CD8-positive, alpha-beta memory T cell (primary cell): Measurements from ENCODE around the gene PARD6G. TPM values are rescaled to one million over a fixed set of nuclear protein-coding genes. Genes with fewer than 3 reads are reported as not detected.
A peak's percentile ranks its signal among the peaks of the same experiment; 100 is the strongest.

Experiments
- CTCF ChIA-PET: fragments of 350-600 bp; sonication (Branson Sonifier 250); formaldehyde crosslinking; loops from one replicate; lab custom pipeline; 2021; ENCODE audit warnings: antibody characterized with exemption; lab: Charles Lee
- POLR2A ChIA-PET: fragments of 350-600 bp; sonication (Branson Sonifier 250); formaldehyde crosslinking; loops from one replicate; lab custom pipeline; 2021; ENCODE audit warnings: antibody characterized with exemption; lab: Charles Lee
- DNase-seq, 5 donors: peaks; one replicate each; pipeline versions ENCODE4 v3.0.0 to v3.0.0-alpha.2; 2020 to 2022; ENCODE audit warnings: mixed read lengths in 1 of 5
- H3K27ac ChIP-seq: one replicate; pipeline ENCODE4 v1.7.0; 2013; ENCODE audit warnings: low read depth, mild to moderate bottlenecking, low read length, moderate library complexity
- H3K27me3 ChIP-seq: 2 replicates; pipeline ENCODE4 v1.7.0; 2013; ENCODE audit warnings: low read length, mild to moderate bottlenecking; ENCODE audit not compliant: insufficient read depth, poor library complexity, severe bottlenecking
- H3K36me3 ChIP-seq: 2 replicates; pipeline ENCODE4 v1.7.0; 2013; ENCODE audit warnings: mild to moderate bottlenecking, low read length, moderate library complexity; ENCODE audit not compliant: insufficient read depth
- H3K4me1 ChIP-seq: 2 replicates; pipeline ENCODE4 v1.7.0; 2013; ENCODE audit warnings: mild to moderate bottlenecking, low read length, moderate library complexity; ENCODE audit not compliant: insufficient read depth
- H3K4me3 ChIP-seq: 2 replicates; pipeline ENCODE4 v1.7.0; 2013; ENCODE audit warnings: mild to moderate bottlenecking, low read length
- H3K9me3 ChIP-seq: 2 replicates; pipeline ENCODE4 v1.7.0; 2013; ENCODE audit warnings: mild to moderate bottlenecking, low read length
- H3K27ac Mint-ChIP-seq, 8 donors: one replicate each; pipeline ENCODE4 v1.8.0; 2020 to 2021; ENCODE audit warnings: mixed read lengths in 8 of 8, mild to moderate bottlenecking in 6 of 8, inconsistent platforms in 3 of 8, moderate library complexity in 3 of 8
- H3K27me3 Mint-ChIP-seq, 2 donors: one replicate each; pipeline ENCODE4 v1.8.0; 2020 to 2021; ENCODE audit warnings: mixed read lengths in 2 of 2, mild to moderate bottlenecking in 1 of 2, moderate library complexity in 1 of 2
- H3K36me3 Mint-ChIP-seq, 3 donors: one replicate each; pipeline ENCODE4 v1.8.0; 2020 to 2021; ENCODE audit warnings: mixed read lengths in 3 of 3, inconsistent platforms in 1 of 3, mild to moderate bottlenecking in 1 of 3
- H3K4me1 Mint-ChIP-seq, 3 donors: one replicate each; pipeline ENCODE4 v1.8.0; 2020 to 2021; ENCODE audit warnings: mixed read lengths in 3 of 3, inconsistent platforms in 1 of 3, mild to moderate bottlenecking in 1 of 3
- H3K4me3 Mint-ChIP-seq, 7 donors: one replicate each; pipeline ENCODE4 v1.8.0; 2020 to 2021; ENCODE audit warnings: mixed read lengths in 7 of 7, mild to moderate bottlenecking in 6 of 7, moderate library complexity in 4 of 7, inconsistent platforms in 2 of 7
- H3K9me3 Mint-ChIP-seq, 5 donors: one replicate each; pipeline ENCODE4 v1.8.0; 2020 to 2022; ENCODE audit warnings: mixed read lengths in 5 of 5, mild to moderate bottlenecking in 3 of 5, moderate library complexity in 2 of 5, inconsistent platforms in 1 of 5
- polyA plus RNA-seq: library from polyadenylated mRNA; unstranded; fragments of 300-500 nt; fragmentation: Illumina TruSeq; gene quantifications from one replicate; pipeline ENCODE4 v1.2.3, GENCODE V29; 2021
- total RNA-seq, 2 experiments: library from RNA; stranded (reverse); gene quantifications; one replicate each; pipeline ENCODE4 v1.2.3, GENCODE V29; 2021

Gene PARD6G
- total and polyA plus RNA-seq, 3 experiments from 2014 or later: 0.32 to 0.48 (median 0.33) TPM

DNA sequence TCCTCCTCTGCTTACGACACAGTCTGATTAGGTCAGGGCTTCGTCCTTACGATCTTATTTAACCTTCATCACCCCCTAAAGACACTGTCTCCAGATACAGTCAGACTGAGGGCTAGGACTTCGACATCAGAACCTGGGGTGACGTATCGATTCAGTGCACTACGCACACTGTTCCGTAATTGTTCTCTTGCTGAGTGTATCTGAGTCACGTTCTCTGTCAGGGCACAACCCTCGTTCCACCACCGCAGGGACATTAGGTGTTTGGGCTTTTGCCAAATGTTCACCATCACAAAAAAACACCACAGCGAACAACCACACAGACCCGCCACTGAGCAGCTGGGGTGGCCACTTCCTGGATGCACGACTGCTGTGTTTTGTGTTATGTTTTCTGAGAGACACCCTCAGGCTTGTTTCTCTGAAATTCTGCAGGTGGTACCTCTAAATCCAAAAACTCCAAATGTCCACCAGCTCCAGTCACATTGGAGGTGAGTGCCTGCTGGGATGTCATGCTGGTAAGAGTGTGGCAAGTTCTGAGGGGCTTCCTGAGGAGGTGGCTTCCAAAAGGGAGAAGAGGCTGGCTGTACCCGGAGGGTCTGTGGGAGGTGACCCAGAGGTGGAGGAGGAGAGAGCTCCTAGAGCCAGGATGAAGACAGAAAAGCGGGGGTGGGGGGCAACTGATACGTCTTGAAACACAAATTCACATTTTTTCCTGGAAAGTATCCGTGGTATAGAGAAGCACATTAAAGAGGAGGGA is 71.7 kb downstream of the PARD6G start:
- Mint-ChIP-seq H3K4me1 (peaks cover 30 to 78% (median 37%) of the 10 kb centered on the region in 3 donors), H3K36me3 (no peaks in the 10 kb centered on the region), H3K4me3 (peak overlapping the region; percentile 43 to 83 (median 77)), H3K9me3 (no peaks in the 10 kb centered on the region), H3K27ac (peak overlapping the region; percentile 82 to 98 (median 96)), H3K27me3 (peaks cover 5 to 17% of the 10 kb centered on the region in 2 donors)
- Histone ChIP-seq H3K27ac (peak overlapping the region; percentile 38), H3K4me1 (peaks cover 37% of the 10 kb centered on the region), H3K36me3 (no peaks in the 10 kb centered on the region), H3K4me3 (no peak overlapping the region), H3K9me3 (no peaks in the 10 kb centered on the region), H3K27me3 (no peaks in the 10 kb centered on the region)
- ChIA-PET POLR2A (no interaction called here), CTCF (interaction anchor here (0.9 to 1.2 kb wide), 2 partner anchors 16 to 81 kb away, joined by 3 read pairs; no protein-coding TSS in a partner anchor)
- peak; percentile 56 to 90 (median 81) for DNase-seq

DNA sequence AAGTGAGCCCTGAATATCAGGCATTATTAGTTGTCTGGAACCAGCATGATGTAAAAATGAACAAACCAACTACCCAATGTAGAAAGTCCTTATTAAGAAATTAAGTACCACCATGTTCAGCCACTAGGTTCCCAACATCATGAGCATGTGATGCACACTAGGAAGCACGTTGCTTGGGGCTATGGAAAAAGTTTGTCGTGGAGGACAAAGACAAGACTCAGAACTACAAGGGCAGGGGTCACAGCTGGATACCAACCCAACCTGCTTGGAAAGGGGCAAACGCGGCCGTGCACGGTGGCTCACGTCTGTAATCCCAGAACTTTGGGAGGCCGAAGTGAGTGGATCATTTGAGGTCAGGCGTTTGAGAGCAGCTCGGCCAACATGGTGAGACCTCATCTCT is 74.3 kb downstream of the PARD6G start:
- no peaks in the 10 kb centered on the region for H3K9me3 ChIP-seq
- peaks cover 23 to 71% (median 42%) of the 10 kb centered on the region in 3 donors for H3K4me1 Mint-ChIP-seq
- POLR2A ChIA-PET: no interaction called here
- H3K9me3 Mint-ChIP-seq: no peaks in the 10 kb centered on the region
- DNase-seq: no peak
- H3K4me1 ChIP-seq: peaks cover 37% of the 10 kb centered on the region
- H3K36me3 ChIP-seq: no peaks in the 10 kb centered on the region
- H3K27ac ChIP-seq: no peak overlapping the region
- H3K27ac Mint-ChIP-seq: peak overlapping the region in 4 of 8 donors; percentile 6 to 83 (median 47)
- CTCF ChIA-PET: interaction anchor here (1.2 to 1.8 kb wide), 2 partner anchors 15 to 87 kb away, joined by 3 to 7 read pairs; no protein-coding TSS in a partner anchor
- peaks cover 17 to 23% of the 10 kb centered on the region in 2 donors for H3K27me3 Mint-ChIP-seq
- H3K4me3 ChIP-seq: no peak overlapping the region
- no peaks in the 10 kb centered on the region for H3K27me3 ChIP-seq
- H3K4me3 Mint-ChIP-seq: peak overlapping the region in 1 of 7 donors; percentile 12
- H3K36me3 Mint-ChIP-seq: no peaks in the 10 kb centered on the region

DNA sequence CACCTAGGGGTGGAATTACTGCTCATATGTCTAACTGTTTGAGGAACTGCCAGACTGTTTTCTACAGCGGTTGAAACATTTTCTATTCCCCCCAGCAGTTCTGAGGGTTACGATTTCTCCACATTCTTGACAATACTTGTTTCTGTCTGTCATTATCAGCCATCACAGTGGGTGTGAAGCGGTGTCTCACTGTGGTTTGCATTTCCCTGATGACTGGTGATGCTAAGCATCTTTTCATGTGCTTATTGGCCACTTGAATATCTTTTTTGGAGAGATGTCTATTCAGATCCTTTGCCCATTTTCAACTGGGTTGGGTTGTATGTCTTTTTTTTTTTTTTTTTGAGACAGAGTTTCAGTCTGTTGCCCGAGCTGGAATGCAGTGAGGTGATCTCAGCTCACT is 75.3 kb downstream of the PARD6G start:
- Mint-ChIP-seq H3K27me3 (peaks cover 20 to 24% of the 10 kb centered on the region in 2 donors), H3K9me3 (no peaks in the 10 kb centered on the region), H3K27ac (peak overlapping the region in 7 of 8 donors; percentile 5 to 95 (median 67)), H3K36me3 (no peaks in the 10 kb centered on the region), H3K4me3 (peak overlapping the region in 5 of 7 donors; percentile 1 to 80 (median 25)), H3K4me1 (peaks cover 21 to 65% (median 40%) of the 10 kb centered on the region in 3 donors)
- no peak overlapping the region for H3K4me3 ChIP-seq
- CTCF ChIA-PET: interaction anchor here (1.8 kb wide), 1 partner anchor 14 kb away, joined by 7 read pairs; no protein-coding TSS in a partner anchor
- DNase-seq: peak in 3 of 5 donors; percentile 31 to 64 (median 44)
- POLR2A ChIA-PET: no interaction called here
- no peaks in the 10 kb centered on the region for H3K36me3 ChIP-seq
- H3K27ac ChIP-seq: no peak overlapping the region
- H3K4me1 ChIP-seq: peaks cover 37% of the 10 kb centered on the region
- H3K9me3 ChIP-seq: no peaks in the 10 kb centered on the region
- H3K27me3 ChIP-seq: no peaks in the 10 kb centered on the region

DNA sequence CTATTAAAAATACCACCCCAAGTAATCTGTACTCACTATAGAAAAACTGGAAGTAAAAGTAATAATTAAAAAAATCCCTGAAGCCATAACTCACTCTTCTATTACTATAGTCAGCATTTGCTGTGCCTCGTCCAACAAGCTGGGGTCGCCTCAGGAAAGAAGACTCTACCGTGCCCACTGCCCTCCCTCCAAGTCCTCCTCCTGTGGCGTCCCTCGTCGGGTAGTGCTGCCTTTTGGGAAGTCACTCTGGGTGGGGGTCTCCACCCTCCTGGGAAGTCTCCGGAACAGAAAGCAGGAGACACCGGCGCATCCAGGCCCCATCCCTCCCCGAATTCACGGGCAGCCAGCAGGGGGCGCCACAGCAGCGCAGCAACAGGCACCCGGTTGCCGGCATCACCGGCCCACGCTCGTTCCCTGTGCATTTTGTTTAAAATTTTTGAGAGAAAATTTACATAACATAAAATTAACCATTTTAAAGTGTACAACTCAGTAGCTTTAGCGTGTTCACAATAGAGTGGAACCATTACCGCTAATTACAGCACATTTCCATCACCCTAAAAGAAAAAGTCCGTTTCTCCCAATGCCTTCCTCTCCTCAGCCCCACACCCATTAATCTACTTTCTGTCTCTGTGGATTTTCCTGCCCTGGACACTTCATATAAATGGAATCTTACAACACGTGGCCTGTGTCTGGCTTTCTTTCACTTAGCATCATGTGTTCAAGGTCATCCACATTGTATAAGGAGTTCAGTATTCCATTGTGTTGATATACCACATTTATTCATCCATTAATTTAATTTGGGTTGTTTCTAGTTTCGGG is 76.1 kb downstream of the PARD6G start:
- Mint-ChIP-seq H3K27me3 (peaks cover 20 to 27% of the 10 kb centered on the region in 2 donors), H3K27ac (peak overlapping the region in 7 of 8 donors; percentile 5 to 95 (median 66)), H3K36me3 (no peaks in the 10 kb centered on the region), H3K9me3 (peaks cover 0 to 4% (median 0%) of the 10 kb centered on the region in 5 donors), H3K4me3 (peak overlapping the region in 5 of 7 donors; percentile 1 to 80 (median 25)), H3K4me1 (peaks cover 20 to 58% (median 32%) of the 10 kb centered on the region in 3 donors)
- H3K27me3 ChIP-seq: no peaks in the 10 kb centered on the region
- DNase-seq: peak; percentile 20 to 72 (median 32)
- H3K27ac ChIP-seq: no peak overlapping the region
- no peak overlapping the region for H3K4me3 ChIP-seq
- H3K4me1 ChIP-seq: peaks cover 37% of the 10 kb centered on the region
- no peaks in the 10 kb centered on the region for H3K9me3 ChIP-seq
- POLR2A ChIA-PET: no interaction called here
- CTCF ChIA-PET: interaction anchor here (1.0 to 4.0 kb wide), 5 partner anchors 9 to 87 kb away, joined by 3 to 21 read pairs (median 4); no protein-coding TSS in a partner anchor
- no peaks in the 10 kb centered on the region for H3K36me3 ChIP-seq

DNA sequence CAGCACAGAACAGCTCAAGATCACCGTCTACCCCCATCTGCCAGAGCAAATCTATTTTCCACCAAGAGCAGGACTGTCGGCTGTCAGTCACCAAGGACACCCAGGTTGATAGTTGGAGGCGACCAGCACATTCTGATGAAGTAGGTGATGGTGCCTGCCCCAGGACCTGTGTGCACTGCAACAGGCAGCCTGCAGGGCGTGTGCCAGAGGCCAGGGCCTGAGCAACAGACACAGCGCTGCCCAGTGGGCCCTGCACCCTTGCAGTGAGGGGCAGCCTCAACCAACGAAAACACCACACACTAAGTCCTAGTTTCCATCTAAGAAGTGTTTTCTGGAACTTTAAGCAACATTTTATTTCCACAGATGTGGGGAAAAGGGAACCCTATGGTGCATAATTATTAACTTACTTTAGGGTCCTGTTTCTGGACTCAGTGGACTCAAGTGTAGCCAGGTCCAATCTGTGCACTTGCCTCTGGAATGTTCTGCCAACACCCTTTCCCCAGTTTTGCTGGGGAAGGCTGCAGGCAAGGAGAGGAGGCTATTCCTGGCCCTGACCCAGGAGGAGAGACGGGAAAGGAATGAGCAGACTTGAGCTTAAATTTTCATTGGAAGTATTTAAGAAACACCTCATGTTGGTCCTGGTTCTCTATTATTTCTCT is 76.8 kb downstream of the PARD6G start:
- H3K27me3 ChIP-seq: no peaks in the 10 kb centered on the region
- CTCF ChIA-PET: interaction anchor here (0.9 to 4.0 kb wide), 6 partner anchors 8 to 88 kb away, joined by 3 to 21 read pairs (median 4); no protein-coding TSS in a partner anchor
- H3K4me1 Mint-ChIP-seq: peaks cover 12 to 51% (median 24%) of the 10 kb centered on the region in 3 donors
- H3K36me3 ChIP-seq: no peaks in the 10 kb centered on the region
- H3K9me3 ChIP-seq: no peaks in the 10 kb centered on the region
- no peaks in the 10 kb centered on the region for H3K36me3 Mint-ChIP-seq
- no peak for DNase-seq
- peaks cover 30% of the 10 kb centered on the region for H3K4me1 ChIP-seq
- H3K9me3 Mint-ChIP-seq: peaks cover 0 to 10% (median 3%) of the 10 kb centered on the region in 5 donors
- peak overlapping the region in 1 of 8 donors; percentile 19 for H3K27ac Mint-ChIP-seq
- POLR2A ChIA-PET: no interaction called here
- peaks cover 20 to 26% of the 10 kb centered on the region in 2 donors for H3K27me3 Mint-ChIP-seq
- H3K27ac ChIP-seq: no peak overlapping the region
- no peak overlapping the region for H3K4me3 ChIP-seq
- no peak overlapping the region for H3K4me3 Mint-ChIP-seq

DNA sequence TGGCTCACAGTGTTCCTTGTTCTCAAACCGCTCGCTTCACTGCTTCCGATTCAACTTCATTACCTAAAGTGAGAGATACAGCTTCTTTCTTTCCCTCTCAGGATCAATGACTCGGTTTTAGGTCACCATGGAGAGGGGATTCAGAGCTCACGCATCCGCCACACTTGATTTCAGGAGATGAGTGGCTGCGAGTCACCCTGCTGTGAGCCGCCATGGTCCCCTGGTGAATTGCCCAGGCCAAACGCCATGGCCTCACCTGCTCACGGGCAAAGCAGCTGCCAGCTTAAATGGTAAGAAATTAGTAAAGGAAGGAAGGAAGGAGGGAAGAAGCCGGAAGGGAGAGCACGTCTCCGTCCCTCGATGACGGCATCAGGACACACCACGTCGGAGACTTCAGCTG is 77.7 kb downstream of the PARD6G start:
- Mint-ChIP-seq H3K27ac (no peak overlapping the region), H3K27me3 (peaks cover 20 to 27% of the 10 kb centered on the region in 2 donors), H3K4me1 (peaks cover 4 to 43% (median 16%) of the 10 kb centered on the region in 3 donors), H3K36me3 (no peaks in the 10 kb centered on the region), H3K4me3 (no peak overlapping the region), H3K9me3 (peaks cover 4 to 18% (median 10%) of the 10 kb centered on the region in 5 donors)
- peaks cover 21% of the 10 kb centered on the region for H3K4me1 ChIP-seq
- no peaks in the 10 kb centered on the region for H3K36me3 ChIP-seq
- no peak overlapping the region for H3K4me3 ChIP-seq
- no peaks in the 10 kb centered on the region for H3K9me3 ChIP-seq
- ChIA-PET POLR2A (no interaction called here), CTCF (interaction anchor here (0.9 to 4.0 kb wide), 3 partner anchors 11 to 87 kb away, joined by 4 to 21 read pairs (median 13); no protein-coding TSS in a partner anchor)
- no peak overlapping the region for H3K27ac ChIP-seq
- DNase-seq: no peak
- H3K27me3 ChIP-seq: no peaks in the 10 kb centered on the region

DNA sequence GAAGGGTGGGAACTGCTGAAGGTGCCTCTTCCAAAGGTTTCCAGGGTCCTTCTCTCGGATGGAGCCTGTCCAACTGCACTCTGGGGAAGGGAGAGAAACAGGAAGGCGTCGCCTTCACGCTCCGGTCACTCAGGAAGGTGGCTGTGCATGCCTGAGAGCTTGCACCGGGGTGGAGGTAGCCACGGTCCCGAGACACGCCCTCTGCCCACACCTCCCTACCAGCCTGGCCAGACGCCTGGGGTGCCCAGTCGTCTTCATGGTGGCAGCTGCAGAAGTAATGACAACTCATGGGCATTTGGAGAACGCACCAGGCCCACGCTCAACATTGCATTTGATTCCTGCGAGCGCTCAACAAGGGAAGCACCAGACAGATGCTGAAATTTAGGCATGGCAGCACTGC is 78.3 kb downstream of the PARD6G start:
- Mint-ChIP-seq H3K9me3 (peaks cover 8 to 24% (median 11%) of the 10 kb centered on the region in 5 donors), H3K4me3 (no peak overlapping the region), H3K4me1 (peaks cover 4 to 37% (median 16%) of the 10 kb centered on the region in 3 donors), H3K36me3 (no peaks in the 10 kb centered on the region), H3K27ac (no peak overlapping the region), H3K27me3 (peaks cover 20 to 22% of the 10 kb centered on the region in 2 donors)
- Histone ChIP-seq H3K9me3 (no peaks in the 10 kb centered on the region), H3K4me1 (peaks cover 15% of the 10 kb centered on the region), H3K4me3 (no peak overlapping the region), H3K27ac (no peak overlapping the region), H3K27me3 (no peaks in the 10 kb centered on the region), H3K36me3 (no peaks in the 10 kb centered on the region)
- CTCF ChIA-PET: interaction anchor here (2.2 to 4.0 kb wide), 2 partner anchors 10 to 88 kb away, joined by 13 to 21 read pairs; no protein-coding TSS in a partner anchor
- POLR2A ChIA-PET: no interaction called here
- no peak for DNase-seq
